Measurements from ENCODE around the gene PDE4D.
"Not testable (repeated sequence)": the region's sequence is repeated elsewhere in the genome, so short reads cannot be mapped to it uniquely, and the experiment has no call there.

The PDE4D gene

DNA sequence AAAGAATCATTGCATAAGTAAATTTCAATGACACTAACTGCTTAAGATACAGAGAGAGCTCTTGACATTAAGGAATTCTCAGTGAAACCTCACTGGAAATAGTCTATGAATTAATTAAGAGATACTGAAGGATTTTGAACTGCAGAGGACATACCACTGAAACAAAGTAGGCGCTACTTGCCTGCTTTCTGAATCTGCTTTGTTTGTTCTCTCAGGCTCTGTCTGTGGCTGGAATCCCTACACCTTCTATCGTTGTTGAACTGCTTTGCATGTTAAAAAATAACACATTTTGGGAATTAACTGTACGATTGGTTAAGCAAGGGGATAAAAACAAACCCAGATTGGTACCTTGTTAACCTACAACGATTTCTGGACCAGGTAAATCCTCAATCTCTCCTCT lies 435.2 kb downstream of the PDE4D start:
- no peak for DNase-seq

DNA sequence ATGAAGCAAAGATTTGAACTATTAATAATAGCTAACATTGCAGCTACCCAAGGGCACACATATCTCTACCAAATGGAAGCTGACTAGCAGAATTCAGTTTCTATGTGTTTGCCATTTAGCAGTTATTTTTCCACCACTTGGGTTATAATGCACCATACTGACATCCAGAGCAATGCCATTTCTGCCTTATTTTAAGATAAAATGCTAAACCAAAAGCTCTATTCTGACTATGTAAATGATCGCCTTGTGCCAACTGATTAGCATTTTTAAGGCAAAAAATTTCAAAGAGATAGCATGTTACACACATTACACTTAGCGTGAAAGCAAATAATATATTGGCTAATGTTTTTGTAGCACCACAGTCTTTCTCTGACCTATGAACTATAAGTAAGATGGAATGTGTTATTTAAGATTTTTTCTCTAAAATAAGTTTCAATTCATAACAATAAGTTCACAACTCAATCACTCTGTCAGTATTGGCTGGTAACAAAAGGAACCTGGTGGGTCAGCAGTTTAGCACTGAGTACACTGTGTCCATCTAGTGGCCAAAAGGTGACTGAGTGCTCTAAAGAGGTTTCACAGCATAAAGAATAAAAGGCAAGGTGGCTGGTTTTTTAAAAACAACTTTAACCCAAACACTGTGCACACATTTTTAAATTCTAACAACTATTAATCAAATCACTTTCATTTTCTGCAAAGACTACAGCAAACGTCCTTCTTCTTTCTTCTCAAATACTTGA lies 443.5 kb downstream of the PDE4D start:
- DNase-seq: no peak

DNA sequence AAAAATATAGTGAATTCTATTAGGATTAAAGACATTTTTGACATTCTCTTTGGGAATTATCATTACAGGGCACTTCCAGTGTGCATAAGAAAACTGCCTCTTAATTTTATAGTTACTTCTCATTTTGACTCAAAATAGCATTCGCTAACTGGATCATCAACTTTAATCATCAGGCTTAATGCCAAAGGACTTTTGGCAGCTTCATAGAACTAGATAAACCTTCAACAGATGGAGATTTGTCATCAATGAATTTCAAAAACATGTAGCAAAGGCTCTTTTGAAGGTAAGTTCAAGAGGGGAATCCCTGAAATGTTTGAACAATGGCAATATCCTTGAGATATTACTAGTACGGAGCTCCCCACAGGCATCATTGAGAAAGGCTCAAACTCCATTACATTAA lies 447.2 kb downstream of the PDE4D start:
- DNase-seq: no peak

DNA sequence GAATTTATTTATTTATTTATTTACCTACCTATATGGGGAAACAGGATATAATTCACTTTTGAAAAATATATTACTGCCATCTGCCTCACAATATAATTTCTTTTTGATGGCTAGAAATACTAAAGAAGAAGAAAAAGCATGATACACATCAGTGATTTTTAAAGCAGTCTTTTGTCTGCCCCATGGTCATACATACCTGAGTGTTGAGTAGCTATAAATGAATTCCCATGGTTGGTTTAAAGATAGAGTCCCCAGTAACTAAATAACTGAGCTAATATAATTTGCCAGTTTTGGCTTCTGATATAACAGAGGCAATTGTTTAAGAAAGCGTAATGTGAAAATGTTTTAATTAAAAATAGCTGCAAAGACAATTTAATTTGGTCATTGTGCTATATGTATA lies 447.8 kb downstream of the PDE4D start:
- no peak for DNase-seq

DNA sequence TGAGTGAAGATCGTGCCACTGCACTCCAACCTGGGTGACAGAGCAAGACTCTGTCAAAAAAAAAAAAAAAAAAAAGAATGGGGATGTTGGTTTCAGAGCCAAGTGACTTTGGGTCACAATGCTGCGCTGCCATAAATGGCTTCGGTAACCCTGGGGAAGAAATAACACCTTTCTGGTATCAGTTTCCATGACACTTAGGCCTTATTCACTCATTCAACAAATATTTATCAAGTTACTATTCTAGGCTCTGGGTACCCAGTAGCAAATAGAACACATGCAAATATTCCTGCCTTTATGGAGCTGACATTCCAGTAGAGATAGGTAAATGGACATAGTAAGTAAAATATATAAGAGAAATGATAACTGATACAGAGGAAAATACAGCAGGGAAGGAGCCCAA lies 454.2 kb downstream of the PDE4D start:
- DNase-seq: no peak

DNA sequence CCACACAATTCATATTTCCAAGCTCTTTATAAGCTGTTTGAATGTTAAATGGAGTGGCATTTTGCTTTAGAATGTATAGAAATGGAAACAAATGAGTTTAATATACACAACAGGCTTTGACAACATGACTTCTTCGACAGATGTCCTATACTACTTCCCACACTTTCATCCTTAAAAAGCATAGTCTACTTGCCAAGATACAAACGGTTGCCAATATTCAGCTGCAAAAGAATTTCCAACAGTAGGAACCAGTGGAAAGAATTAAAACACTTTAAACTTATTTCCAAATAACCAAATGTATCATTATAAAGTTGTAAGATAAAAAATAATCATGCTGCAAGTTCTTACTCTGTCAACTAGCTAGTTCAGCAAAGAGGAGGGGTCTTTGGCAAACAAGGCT lies 456.4 kb downstream of the PDE4D start:
- no peak for DNase-seq

DNA sequence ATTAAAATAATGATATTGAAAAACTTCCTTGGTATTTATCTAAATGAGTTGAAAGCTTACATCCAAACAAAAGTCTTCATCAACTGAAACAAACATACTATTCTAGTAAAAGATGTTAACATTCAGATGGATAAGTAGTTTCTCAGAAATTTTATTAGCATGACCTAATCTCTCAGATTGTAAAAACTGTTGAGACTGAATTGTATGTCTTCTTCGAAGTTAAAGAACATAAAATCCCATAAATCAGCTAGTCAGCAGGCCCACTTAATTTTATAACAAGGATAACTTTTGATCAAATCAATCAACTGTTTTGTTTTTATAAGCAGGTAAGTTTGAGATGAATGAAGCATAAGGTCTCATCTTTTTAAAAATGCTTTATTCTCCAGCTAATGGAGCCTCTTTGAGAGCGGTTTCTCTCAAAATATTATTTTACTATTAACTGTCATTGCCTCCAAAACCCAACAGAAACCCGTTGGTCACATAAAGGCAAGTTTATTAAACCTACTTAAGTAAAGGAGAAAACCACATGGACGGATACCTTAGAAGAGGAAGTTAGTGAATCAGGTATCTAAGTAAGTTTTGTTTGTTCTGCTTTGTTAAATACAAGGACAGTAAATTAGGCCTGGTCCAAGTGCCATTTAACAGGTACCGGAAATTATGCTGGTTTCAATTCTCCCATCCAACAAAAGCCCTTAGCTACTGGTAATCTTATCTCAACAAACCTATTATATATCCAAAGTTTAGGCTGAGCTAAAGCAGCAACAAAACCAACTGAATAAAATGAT lies 457.0 kb downstream of the PDE4D start:
- DNase-seq: no peak

DNA sequence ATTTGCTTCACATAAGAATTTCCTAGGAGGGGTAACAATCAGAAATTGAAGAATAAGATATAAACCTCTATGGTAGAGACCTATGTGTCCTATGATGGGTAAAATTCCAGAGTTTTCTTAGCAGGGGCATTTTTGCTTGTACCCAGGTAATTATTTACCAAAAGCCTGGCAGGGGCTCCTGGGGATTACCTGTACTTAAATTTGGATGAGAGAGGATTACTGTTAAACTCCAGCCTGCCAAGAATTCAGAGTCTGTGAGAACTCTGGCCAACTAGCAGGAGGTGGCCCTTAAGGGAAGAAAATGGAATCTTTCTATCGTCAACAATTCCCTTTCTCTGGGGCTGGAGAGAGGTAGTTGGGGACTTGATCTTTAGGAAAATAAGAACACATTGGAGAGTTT lies 460.4 kb downstream of the PDE4D start:
- no peak for DNase-seq

DNA sequence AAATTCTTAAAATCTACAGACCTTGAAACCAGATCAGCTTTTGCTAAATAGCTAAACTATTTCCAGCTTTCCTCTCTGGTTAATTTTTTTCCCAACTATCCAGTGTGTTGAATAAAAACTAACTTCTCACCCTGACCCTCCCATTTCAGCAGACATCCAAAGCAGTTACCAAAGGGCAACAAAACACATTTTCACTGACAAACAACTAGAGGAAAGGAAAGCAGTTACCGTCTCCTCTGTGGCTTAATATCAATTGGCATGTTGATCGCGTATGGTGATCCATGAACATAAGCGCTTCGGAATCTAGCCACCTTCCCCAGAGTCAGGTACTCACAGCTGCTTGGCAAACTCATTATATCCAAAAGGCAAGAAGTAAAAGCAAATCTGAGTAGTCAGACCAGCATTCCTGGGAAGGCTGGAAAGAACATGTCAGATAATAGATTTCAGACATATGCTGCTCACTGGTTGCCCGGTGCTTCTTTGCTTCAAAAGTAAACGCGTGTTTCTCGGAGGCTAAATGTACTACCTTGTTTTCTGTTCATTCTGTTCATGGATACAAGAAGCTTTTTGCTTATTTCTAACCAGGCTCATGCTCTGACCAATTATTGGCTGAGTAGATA lies 463.4 kb downstream of the PDE4D start:
- DNase-seq: no peak

DNA sequence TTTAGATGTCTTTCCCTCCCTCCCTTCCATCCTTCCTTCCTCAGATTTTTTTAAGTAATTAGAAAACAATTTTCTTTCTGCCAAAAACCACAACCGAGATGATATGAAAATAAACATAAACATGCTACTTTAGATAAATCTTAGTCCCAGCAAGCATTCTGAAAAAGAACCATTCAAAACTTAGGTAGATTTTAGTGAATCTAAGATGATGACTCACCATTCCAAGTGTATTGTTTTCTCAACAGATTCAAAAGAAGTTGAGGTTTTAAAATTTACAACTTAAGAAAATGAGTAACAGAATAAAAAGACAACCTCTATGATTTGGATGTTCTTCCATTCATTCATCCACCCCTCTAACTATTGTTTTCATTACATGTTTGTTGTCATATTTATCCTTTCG lies 465.1 kb downstream of the PDE4D start:
- DNase-seq: no peak

DNA sequence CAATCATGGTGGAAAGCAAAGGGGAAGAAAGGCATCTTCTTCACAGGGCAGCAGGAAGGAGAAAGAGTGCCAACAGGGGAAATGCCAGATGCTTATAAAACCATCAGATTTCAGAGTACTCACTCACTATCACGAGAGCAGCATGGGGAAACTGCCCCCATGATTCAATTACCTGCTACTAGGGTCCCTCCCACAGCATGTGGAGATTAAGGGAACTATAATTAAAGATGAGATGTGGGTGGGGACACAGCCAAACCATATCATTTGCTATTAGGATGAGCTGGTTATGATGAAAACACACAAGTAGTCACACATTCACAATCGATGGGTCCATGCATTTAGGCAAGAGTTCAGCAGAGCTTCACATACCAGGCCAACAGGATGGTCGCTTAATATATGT lies 469.0 kb downstream of the PDE4D start:
- no peak for DNase-seq

DNA sequence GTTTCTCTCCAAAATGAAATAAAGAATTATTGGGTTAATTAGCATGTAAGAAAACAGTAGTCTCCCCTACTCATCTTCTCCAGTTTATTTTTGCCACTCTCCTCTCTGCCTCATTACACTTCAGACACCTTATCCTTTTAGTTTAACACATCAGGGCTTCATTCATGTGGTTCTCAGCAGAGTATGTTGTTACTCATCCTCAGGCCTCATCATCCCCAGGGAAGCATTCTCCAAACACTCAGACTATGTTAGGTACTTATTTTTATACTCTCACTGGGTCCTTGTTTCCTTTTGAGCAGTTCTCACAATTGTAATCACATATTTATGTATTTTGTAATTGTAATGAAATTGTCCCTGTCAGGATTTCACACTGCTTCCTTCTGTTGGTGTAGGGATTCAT lies 470.5 kb downstream of the PDE4D start:
- DNase-seq: no peak

DNA sequence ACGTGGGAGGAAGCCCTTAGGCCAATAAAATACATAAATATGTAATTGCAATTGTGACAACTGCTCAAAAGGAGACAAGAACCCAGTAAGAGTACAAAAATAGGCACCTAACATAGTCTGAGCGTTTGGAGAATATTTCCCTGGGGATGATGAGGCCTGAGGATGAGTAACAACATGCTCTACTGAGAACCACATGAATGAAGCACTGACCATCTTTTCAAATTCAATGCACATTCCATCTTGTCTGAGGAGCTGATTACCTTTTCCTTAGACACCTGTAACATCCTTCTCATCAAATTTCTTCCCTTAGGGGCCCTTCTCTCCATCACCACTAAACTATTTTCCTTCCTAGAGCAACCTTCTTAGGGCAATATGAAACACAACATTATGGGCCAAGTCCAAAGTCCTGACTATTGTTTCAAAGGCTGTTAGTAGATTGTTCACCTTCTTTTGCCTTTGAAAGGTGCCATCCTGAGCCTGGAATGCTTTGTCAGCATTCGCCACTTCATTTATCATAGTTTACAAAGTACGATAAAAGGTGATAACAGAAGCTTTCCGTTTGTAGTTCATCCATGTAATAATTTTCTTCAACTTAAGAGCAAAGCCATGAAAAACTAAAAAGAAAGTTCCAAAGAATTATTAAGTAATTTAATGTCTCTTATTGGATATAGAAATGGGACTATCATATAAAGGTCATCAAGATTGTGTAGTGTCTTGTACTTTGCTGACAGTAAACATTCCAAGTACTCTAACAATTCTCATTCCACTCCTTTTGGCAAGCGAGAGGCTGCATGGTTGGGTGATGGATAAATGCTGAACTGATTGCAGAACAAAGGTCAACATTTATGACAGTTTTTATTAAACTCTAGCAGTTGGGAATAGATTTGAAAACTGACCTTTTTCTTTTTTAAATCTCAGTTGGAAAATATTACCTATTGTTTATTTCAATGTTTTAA lies 471.3 kb downstream of the PDE4D start:
- DNase-seq: no peak

DNA sequence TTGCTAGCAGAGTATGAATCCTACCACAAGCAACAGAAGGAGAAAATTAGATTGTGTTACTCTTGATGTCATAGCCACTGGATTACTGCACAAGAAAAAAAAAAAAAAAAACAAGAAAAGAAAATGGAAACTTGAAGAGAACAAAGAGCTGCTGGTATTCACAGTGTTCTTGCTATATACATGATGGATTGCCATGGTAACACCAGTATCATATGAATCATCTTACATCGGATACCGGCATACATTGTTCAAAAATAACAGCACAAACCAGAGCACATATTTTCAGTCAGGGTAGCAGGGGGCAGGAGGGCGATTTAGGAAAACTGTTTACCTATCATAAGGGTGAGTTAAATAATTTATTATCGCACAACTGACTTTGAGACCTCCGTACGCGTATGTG lies 472.9 kb downstream of the PDE4D start:
- DNase-seq: no peak

DNA sequence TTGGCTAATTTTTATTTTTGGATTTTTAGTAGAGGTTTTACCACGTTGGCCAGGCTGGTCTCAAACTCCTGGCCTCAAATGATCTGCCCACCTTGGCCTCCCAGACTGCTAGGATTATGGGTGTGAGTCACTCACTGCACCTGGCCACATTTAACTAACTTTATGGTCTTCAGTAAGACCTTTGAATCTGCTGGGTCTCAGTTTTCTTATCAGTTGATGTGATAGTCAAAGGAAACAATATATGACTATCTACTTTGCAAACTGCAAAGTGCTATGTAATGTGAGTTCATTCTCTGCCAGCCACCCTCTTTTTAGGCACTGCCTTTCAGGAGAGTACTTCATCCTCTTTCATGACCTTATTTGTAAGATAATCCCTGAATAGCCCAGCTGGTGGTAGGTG lies 474.7 kb downstream of the PDE4D start:
- no peak for DNase-seq

DNA sequence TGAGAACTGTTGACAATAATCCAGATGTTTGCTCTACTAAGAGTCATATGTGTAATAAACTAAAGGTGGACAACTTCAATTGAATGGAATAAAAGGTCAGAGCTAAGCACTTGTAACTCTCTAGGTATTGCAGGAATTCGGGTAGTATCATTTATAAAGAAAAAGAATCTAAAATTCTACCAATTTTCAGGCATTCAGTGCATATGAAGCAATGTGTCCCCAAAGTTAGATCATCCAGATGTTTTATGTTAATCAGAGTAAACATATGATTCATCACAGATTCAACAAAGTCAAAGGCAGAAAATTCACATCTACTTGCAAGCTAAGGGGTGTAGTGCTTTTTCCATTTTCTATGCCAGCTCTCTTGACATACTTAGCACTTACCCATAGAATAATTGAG lies 477.1 kb downstream of the PDE4D start:
- no peak for DNase-seq

DNA sequence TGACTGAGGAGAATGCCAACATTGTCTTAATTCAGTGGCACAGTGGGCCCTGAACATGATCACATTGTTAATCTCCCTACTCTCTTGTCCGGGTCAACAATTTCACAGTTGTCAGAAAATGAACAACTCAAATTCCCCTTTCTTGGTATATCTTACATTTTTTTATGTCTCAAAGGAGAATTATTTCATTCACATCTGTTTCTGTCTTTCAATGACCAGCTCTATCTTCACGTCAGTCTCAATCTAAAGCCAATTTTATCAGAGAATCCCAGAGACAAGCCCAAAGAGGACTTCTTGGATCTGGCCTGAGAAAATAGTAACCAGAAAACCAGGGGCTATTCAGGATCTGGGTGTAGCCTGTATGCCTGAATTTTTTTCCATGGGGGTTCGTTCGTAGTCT lies 477.5 kb downstream of the PDE4D start:
- no peak for DNase-seq

DNA sequence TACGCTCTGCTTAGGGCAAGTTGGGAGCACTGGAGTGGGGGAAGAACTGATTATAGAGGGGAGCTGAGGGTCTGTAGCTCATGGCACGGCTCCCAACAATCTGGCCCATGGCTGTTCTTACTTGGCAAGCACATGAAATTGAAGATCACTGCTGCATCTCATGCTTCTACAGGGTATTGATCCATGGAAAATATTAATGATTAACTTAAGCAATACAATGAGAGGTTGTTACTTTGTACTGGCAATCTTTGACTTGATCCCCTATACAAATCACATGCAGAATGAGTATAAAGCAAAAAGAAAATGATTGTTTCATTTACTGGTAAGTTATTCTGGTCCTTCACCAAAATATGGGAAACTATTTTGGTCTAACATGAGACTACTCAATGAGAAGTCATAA lies 481.1 kb downstream of the PDE4D start:
- no peak for DNase-seq

DNA sequence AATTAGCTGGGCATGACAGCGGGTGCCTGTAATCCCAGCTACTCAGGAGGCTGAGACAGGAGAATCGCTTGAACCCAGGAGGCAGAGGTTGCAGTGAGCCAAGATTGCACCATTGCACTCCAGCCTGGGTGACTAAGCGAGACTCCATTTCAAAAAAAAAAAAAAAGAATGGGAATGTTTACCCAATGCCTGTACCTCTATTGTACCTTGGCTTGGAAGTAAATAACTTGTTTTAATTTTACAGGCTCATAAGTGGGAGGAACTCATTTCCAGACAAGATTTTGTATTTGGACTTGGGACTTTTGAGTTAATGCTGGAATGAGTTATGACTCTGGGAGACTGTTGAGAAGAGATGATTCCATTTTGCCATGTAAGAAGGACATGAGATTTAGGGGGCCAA lies 484.5 kb downstream of the PDE4D start:
- not testable (repeated sequence) for DNase-seq

DNA sequence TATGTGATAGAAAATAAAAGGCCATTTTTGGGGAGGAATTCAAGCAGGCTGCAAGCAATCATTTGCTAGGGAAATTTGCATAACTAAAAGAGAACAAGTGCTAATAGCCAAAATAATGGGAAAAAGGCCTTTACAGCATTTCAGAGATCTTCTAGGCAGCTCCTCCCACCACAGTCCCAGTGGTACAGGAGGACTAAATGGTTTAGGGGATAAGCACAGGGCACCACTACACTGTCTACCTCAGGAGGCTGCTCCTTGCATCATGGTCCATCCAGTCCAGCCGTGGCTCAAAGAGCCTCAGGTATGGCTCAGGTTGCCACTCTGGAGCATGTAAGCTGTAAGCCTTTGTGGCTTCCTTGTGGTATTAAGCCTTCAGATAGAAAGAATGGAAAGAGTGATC lies 485.6 kb downstream of the PDE4D start:
- DNase-seq: no peak

DNA sequence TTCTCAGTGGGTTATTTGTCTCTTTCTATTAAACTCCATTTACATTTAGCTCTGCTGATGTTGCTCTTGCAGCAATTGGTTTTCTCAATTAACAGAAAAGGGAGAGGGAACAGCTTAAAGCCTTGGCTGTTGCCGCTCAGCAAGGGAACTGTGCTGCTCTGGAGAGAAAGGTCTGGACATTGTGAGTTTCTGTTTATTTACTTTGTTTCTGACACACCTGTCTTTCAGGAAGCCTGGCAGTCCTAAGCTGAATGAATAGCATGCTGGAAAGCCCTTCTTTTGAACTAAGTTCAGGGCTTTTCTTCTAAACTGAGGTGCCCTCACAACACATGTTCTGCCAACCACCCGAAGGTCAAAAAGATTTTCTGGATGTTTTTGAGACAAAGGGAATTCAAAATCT lies 491.9 kb downstream of the PDE4D start:
- DNase-seq: no peak

DNA sequence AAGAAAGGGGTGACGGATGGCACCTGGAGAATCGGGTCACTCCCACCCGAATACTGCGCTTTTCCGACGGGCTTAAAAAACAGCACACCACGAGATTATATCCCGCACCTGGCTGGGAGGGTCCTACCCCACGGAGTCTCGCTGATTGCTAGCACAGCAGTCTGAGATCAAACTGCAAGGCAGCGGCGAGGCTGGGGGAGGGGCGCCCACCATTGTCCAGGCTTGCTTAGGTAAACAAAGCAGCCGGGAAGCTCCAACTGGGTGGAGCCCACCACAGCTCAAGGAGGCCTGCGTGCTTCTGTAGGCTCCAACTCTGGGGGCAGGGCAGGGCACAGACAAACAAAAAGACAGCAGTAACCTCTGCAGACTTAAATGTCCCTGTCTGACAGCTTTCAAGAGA lies 498.6 kb downstream of the PDE4D start:
- not testable (repeated sequence) for DNase-seq
